HPDE6-E6E7 (cell line): ENCODE results near the gene GBX2.
"Not testable (repeated sequence)": the region's sequence is repeated elsewhere in the genome, so short reads cannot be mapped to it uniquely, and the experiment has no call there.

Experiments used
- DNase-seq: peaks from one replicate; pipeline ENCODE4 v3.0.0; 2011; ENCODE audit warnings: missing footprints; ENCODE audit errors: extremely low spot score

The GBX2 gene

GRCh38 chr2:236156095-236156859 is 11.9 kb downstream of the GBX2 start:
- DNase-seq = no peak

- no peak for DNase-seq
These were observed 12.8 kb downstream of the GBX2 start for GRCh38 chr2:236155406-236155805.

- no peak for DNase-seq
These were observed 21.8 kb downstream of the GBX2 start for GRCh38 chr2:236146436-236146835.

- no peak for DNase-seq
These were observed 24.4 kb downstream of the GBX2 start for GRCh38 chr2:236143811-236144210.

GRCh38 chr2:236141616-236142015 is 26.6 kb downstream of the GBX2 start:
- not testable (repeated sequence) for DNase-seq

GRCh38 chr2:236137066-236137465 is 31.1 kb downstream of the GBX2 start:
- DNase-seq = no peak

- DNase-seq = no peak
These were observed 31.6 kb downstream of the GBX2 start for GRCh38 chr2:236136538-236136937.

- DNase-seq = no peak
These were observed 34.7 kb downstream of the GBX2 start for GRCh38 chr2:236133410-236134012.

GRCh38 chr2:236131073-236131692 is 37.0 kb downstream of the GBX2 start:
- no peak for DNase-seq

GRCh38 chr2:236130349-236130998 is 37.7 kb downstream of the GBX2 start:
- no peak for DNase-seq

- no peak for DNase-seq
These were observed 38.3 kb downstream of the GBX2 start for GRCh38 chr2:236129935-236130334.

GRCh38 chr2:236128321-236128720 is 39.9 kb downstream of the GBX2 start:
- no peak for DNase-seq

- DNase-seq = no peak
These were observed 41.2 kb downstream of the GBX2 start for GRCh38 chr2:236127010-236127409.

- no peak for DNase-seq
These were observed 42.6 kb downstream of the GBX2 start for GRCh38 chr2:236125541-236125940.

- DNase-seq = no peak
These were observed 43.8 kb downstream of the GBX2 start for GRCh38 chr2:236124182-236124893.

- DNase-seq = no peak
These were observed 44.5 kb downstream of the GBX2 start for GRCh38 chr2:236123716-236124115.

GRCh38 chr2:236122236-236122635 is 46.0 kb downstream of the GBX2 start:
- DNase-seq = no peak

GRCh38 chr2:236121546-236121945 is 46.6 kb downstream of the GBX2 start:
- DNase-seq = no peak

- DNase-seq = no peak
These were observed 47.4 kb downstream of the GBX2 start for GRCh38 chr2:236120829-236121228.

- no peak for DNase-seq
These were observed 48.0 kb downstream of the GBX2 start for GRCh38 chr2:236120141-236120601.

GRCh38 chr2:236119476-236119875 is 48.7 kb downstream of the GBX2 start:
- no peak for DNase-seq

- DNase-seq = no peak
These were observed 49.2 kb downstream of the GBX2 start for GRCh38 chr2:236119003-236119402.
